Renal cortical epithelial cell (primary cell): ENCODE data around the gene GLCCI1. TPM values are rescaled to one million over a fixed set of nuclear protein-coding genes. Genes with fewer than 3 reads are reported as not detected.
"Not testable (repeated sequence)": the region's sequence is repeated elsewhere in the genome, so short reads cannot be mapped to it uniquely, and the experiment has no call there.

Experiments used
- DNase-seq: peaks from one replicate; pipeline ENCODE4 v3.0.0-alpha.2; 2011; ENCODE audit warnings: low read depth
- total RNA-seq: library from RNA; depleted of rRNA; stranded (reverse); fragments of >200 nt; gene quantifications from 2 replicates; pipeline ENCODE4 v1.2.3, GENCODE V29; 2014

GLCCI1 gene
- total RNA-seq, 1 donor from 2014 or later = 22.3 TPM

DNA sequence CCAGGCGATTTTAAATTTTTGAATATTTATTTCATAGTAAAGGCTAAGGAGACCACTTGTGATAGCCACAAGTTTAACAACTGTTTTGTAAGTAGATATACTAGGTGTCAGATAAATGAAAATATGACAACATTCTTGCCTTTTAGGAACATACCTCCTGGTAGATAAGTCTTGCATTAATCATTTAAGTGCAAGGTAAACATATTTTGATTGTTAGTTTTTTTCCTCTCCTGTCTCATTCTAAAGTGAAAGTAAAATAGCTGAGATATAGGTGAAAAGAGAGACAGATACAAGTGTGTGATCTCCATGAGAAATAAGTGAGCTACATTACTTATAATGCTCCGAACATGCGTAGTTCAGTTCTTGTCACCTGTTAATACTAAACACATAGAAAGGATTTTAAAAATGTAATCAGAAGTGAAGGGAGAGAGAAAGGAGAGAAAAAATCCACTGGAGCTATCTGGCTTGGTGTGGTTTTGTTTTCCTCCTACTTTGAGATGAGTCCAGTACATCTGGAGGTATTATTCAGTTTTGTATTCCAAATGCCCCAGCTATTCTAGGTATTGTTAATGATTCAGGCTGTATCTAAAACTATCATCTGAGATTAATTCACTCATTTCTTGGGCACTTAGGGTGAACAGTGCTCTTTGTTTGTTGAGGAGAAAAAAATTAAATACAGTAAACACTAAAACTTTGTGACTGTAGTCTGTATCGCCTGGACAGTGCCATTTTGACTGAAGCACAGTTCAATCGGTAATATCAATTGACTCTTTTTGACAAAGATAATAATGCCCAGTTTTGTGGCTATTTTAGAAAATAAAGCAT is 21.2 kb downstream of the GLCCI1 start:
- DNase-seq = no peak

DNA sequence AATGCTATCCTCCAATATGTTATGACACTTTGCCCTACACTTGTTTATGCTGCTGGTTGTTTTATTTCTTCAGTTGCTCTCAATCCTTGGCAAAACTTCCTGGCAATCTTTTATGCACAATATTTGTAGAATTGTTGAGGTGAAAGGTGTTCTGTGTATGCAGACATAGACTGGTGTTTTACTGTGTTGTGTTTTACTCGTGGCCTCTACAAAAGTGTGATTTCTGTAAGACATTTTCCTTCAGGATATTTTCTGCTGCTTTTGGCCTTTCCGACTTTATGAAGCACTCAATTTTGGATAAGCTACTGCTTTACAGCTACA is 21.8 kb downstream of the GLCCI1 start:
- no peak for DNase-seq

DNA sequence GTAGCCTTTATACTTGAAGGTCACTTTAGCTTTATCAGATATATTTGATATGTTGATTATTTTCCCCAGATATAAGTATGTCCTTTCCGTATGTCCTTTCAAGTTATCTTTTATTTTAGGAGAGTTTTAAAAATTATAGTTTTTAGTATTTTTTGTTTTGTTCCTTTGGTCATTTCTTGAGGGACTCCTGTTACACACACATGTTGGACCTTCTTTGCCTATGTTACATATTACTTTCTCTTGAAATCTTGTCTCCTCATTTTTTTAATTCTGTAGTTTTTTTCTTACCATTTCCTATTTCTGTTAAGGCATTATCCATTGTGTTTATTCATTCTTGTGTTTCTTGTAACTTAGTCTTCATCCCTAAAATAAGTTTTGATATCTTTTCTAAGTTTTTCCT is 23.9 kb downstream of the GLCCI1 start:
- DNase-seq = no peak

DNA sequence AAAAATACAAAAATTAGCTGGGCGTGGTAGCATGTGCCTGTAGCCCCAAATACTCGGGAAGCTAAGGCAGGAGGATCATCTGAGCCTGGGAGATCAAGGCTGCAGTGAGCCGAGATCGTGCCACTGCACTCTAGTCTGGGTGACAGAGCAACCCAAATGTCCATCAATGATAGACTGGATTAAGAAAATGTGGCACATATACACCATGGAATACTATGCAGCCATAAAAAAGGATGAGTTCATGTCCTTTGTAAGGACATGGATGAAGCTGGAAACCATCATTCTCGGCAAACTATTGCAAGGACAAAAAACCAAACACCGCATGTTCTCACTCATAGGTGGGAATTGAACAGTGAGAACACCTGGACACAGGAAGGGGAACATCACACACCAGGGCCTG is 26.8 kb downstream of the GLCCI1 start:
- not testable (repeated sequence) for DNase-seq

DNA sequence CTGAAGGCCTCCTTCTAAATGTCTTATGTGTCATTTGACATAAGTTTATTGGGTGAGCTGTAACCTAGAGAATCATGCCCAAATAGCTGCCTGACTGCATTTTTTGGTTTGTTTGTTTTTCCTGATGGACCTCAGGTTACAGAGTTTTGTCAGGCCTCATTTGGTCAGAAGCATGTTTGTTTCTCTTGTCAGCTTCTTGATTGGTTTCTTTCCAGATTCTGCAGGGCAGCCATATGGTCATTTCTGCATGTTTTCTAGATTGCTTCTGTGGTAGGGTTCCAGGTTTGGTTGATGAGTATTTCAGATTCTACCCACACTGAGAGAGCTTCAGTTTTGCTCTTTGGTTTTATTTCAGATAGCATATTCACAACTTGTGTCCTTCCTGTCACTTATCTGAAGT is 28.0 kb downstream of the GLCCI1 start:
- DNase-seq = peak; percentile 69

DNA sequence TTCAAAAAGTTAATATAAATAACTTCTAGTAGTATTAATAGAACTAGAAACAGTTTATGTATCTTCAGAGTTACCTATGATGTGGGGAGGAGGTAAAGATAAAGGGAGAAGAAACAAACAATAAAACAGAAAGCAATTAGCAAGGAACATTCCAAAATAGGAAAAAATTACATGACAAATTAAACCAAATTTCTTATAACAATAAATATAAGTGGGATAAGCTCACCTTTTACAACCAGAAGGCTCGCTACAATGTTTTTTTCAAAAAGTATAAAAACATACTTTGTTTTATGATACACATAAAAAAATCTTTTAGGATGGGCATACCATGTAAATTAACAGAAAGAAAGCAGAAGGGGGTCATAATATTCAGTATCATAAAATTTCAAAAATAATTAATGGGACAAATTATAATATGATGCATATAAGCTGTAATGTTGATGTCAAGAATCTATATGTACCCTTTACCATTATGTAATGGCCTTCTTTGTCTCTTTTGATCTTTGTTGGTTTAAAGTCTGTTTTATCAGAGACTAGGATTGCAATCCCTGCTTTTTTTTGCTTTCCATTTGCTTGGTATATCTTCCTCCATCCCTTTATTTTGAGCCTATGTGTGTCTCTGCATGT is 31.8 kb downstream of the GLCCI1 start:
- no peak for DNase-seq

DNA sequence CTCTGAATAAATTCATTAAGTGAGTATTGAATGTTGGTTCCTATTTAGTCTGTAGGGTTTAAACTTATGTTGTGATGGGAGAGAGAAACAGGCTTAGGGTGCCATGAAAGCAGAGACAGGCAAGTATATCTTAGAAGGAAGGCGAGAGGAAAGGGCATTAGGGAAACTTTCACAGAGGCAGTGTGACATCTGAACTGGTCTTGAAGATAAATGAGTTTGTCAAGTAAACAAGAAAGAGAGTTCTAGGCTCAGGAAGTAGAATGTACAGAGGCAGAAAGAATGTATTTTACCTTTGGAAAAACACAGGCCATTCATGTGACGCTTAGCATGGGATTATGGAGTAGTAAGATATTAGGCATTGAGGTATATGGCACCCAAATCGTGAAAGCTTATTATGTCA is 34.5 kb downstream of the GLCCI1 start:
- no peak for DNase-seq

DNA sequence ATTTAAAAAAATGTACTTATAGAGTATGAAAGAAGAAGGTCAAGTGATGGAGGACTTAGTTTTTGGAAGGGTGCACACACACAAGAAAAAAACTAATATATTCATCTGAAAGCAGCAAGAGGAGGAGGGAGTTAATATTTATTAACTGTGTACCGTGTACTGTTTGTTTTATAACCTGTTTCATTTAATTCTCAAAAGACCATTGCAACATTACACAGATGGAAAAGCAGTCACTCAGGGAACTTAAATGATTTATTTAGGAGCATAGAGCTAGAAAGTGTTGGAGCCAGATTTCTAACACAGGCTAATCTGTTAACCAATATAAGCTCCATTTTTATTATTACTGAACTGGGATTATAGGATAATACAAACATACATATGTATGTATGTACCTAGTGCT is 36.7 kb downstream of the GLCCI1 start:
- DNase-seq = no peak

DNA sequence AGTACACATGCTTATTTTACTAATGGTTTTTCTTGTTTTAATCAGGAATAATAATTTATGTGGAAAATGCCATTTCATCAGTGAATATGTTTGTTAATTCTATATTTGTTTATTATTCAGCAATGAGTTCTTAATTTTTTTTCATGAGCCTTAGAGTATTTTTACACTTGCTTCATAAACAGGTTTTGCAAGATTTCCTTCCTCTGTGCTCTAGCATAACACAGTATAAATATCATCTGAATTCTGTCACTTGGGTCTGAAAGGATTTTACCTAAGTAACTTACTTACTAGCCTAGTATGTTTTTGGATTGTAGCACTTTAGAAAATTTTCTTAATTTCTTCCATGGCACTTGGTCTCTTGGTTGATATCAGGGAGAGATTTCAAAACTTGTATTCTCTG is 45.8 kb downstream of the GLCCI1 start:
- no peak for DNase-seq

DNA sequence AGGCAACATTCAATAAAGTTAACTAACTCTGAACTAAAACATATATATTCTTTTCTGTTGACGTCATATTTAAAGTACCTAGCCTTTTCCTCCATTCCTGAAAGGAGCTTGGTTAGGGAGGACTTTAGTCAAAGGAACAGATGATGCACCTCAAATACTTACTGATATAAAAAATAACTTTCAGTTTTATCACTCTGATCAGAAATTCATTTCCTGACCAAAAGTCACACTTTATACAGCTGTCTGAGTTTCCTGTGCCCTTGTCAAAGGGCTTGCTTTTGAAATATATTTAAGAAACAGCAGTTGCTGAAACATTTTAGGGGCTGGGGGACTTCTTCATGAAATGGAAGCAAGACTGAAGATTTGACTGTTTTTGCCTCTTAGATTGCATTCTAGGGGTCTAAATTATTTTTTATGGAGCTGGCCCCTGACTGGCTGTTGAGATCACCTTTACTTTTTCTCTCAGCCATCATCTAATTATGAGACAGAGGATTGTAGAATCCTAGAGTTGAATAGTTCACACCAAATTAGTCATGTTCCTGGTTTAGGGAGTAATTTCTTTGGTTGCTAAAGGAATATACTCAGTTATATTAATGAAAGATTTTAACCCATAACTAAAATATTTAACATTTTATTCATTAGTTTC is 46.6 kb downstream of the GLCCI1 start:
- DNase-seq = no peak

DNA sequence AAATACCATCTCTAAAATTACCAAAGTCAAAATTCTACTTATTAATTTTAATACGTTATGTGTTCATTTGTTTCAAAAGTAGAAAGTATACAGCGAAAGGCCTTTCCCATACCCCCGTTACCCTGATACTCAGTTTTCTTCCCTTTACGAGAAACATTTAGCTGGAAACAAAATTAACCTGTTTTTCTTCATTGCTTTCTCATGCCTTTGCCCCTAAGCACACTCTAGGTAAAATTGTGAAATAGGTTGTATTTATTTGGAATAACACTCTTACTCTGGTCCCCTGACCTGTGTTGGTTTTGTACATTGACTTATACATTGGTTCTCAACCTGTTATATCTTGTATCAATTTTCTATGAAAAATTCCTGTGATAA is 47.1 kb downstream of the GLCCI1 start:
- DNase-seq = no peak

DNA sequence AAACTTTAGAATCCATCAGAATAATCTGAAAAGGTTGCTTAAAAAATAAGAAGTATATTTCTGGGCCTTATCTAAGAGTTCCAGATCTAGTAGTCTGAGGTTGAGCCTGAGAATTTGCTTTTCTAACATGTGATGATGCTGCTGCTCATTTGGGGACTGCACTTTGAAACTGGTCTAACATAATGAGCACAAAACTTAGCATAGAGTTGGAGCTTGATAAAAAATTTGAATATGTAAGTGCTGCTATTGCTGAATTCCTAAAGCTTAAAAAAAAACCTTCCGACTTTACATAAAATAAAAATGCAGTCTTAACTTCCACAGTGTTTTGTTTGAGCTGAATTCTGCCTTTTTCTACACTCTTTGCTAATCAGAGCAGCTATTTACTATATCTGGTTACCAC is 48.8 kb downstream of the GLCCI1 start:
- no peak for DNase-seq

DNA sequence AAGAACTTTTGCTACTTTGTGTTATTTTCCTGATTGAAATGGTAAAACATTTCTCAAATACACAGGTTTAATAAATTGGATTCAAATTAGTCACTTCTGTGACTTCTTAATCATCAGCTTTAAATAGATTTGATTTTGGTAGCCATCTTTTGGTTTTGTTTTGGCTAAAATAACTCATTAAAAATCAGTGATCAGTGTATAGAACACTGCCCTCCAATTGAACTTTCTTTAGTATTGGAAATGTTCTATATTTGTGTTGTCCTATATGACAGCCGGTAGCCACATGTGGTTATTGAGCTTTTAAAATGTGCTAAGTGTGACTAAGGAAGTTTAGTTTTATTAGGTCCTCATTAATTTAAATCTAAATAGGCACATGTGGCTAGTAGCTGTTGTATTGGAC is 50.4 kb downstream of the GLCCI1 start:
- DNase-seq = no peak

DNA sequence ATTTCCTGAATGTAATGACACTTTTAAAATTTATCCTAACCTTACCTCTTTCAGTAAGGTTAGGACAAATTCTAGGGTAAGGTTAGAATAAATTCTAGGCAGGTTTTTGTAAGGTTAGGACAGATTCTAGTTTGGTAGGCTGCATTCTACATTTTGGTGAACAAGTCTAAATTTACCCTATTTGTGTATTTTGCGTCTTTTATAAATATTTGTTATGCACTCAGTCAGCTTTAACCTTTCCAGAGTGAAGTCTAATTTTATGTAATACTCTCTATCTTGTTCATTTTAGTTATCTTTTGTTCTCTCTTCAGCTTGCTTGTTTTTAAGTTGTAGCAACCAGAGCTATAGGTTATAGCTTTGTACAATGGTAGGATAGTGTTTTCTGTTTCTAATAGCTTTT is 54.0 kb downstream of the GLCCI1 start:
- no peak for DNase-seq

DNA sequence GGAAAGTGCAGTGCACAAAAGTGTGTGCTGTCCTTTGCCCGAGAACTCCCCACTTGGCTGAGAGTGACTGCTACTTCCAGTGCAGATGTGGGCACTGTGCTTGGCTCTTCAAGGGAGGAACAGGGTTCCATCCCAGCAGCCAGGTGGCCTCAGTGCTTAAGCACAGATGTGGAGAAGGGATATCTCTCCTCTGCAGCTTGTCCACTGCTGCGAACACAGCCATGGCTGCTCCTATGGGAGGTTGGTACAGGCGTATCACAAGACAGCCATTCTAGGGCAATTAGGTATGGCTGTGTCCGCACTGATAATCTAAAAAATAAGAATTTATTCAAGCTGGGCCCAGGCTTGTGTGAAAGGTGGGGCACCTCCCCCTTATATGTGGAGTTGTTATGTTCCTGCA is 66.6 kb downstream of the GLCCI1 start:
- DNase-seq = no peak

DNA sequence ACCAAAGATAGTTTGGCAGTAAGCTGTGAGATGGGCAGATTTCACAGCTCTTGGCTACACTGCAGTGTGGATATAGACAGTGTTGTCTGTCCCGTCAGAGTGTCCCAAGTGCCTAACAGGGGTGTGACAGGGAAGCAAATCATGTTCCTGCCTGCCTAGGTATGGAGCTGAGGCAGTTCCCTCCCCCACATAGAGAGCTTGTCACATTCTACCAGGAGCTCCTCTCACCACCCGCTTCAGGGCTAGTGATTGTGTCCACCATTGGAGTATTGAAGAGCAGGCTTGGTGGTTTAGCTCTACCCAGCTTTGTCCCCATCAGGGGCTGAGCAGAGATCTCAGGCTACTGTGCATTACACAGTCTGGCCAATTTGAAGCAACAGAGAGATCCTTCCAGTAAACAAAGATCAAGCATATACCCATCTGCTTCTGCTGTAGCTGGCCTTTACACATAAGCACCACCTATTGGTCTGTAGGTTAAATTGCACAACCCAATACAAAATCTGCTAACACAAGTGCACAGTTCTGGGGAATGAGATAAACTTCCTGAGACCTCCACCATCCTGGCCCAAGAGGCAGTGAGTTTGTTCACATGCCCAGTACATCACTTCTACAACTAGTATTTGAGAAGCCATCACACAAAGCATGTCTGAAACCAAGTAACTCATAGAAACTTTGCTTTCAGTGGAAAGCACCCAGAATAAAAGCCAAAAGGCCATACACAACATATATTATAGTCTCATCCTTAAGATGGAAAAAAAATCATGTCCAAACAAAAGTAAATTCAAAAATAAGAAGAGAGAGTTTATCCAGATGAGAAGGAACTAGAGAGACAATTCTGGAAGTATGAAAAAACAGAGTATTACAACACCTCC is 67.3 kb downstream of the GLCCI1 start:
- DNase-seq = peak; percentile 47

DNA sequence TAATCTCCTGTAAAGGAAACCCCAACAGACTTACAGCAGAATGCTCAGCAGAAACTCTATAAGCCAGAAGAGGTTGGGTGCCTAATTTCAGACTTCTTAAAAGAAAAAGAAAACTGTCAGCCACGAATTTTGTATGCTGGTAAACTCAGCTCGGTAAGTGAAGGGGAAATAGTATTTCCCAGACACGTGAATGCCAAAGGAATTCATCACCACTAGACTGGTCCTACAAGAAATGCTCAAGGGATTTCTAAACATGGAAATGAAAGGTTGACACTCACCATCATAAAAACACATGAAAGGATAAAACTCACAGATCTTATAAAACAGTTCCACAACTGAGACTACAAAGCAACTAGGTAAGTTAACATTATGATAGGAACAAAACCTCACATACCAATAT is 68.6 kb downstream of the GLCCI1 start:
- peak; percentile 4 for DNase-seq

DNA sequence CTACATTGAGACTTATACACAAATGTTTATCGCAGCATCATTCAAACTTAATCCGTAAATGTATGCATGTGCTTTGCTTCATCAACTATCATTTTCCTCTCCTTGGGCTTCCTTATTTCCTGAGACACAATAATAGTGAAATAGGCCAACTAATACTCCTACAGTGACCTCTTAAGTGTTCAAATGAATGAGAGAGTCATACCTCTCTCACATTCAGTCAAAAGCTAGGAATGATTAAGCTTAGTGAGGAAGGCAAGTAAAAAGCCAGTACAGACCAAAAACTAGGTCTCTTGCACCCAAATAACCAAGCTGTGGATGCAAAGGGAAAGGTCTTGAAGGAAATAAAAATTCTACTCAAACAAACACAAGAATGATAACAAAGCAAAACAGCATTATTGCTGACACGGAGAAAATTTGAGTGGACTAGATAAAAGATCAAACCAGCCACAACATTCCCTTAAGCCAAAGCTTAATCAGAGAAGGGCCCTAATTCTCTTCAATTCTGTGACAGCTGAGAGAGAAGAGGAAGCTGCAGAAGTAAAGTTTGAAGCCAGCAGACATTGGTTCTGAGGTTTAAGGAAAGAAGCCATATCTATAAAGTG is 72.3 kb downstream of the GLCCI1 start:
- DNase-seq = no peak

DNA sequence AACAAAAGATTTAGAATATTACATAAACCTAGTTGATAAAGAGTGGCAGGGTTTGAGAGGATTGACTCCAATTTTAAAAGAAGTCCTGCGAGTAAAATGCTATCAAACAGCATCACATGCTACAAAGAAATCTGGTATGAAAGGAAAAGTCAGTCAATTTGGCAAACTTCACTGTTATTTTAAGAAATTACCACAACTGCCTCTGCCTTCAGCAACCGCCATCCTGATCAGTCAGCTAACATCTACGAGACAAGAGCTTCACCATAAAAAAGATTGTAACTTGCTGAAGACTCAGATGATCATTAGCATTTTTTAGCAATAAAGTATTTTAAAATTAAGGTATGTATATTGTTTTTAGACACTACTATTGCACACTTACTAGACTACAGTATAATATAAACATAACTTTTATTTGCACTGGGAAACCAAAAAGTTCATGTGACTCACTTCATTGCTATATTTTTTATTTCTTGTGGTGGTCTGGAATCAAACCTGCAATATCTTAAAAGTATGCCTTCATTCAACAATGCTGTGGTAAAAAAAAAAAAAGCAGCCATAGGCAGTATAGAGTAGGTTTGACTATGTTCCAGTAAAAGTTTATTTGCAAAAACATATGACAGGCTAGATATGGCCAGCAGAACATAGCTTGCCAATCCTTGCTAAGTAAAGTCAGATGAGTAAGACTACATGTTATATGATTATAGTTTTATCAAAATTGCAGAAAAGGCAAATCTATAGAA is 74.4 kb downstream of the GLCCI1 start:
- no peak for DNase-seq

DNA sequence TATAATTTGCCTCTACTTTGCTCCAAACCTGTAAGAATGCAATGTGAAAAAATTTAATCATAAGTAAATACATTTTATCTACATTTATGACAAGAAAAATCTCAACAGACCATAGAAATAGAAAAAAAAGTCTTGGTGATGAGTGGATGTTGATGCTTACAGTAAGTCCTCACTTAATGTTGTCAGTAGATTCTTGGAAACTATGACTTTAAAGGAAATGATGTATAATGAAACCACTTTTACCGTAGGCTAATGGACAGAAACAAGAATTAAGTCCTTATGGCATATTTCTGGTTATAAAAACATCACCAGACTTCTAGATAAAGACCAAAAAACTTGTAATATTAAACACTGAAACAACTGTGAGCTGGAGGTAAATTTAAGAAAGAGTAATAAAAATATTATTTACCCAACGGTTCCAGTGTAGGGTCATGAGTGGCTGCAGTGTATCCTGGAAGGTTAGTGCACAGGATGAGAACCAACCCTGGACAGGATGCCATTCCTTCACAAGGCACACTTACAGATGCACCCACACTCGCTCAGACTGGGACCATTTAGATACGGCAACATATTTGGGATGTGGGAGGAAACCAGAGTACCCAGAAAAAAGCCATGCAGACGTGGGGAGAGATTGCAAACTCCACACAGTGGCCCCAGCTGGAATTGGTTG is 76.3 kb downstream of the GLCCI1 start:
- DNase-seq = no peak

DNA sequence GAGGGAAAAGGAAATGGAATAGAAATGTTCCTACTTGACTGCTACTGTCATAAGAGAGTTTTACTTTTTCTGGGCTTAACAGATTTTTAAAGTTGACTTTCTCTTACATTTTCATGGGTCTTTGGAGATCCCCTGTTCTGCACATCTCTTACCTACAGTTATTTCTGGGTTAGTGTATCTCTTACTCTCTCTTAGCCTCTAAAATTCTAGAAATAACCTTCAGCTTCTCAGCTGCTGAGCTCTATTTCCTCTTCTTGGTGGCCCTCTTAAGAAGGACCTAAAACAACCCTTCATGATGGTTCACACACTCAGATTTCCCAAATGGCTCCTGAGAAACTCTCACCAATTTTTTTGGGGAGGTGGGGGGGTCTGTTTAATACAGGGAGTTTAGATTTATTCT is 79.5 kb downstream of the GLCCI1 start:
- DNase-seq = not testable (repeated sequence)
